ENCODE measurements around the gene RXRA.

The RXRA gene

DNA sequence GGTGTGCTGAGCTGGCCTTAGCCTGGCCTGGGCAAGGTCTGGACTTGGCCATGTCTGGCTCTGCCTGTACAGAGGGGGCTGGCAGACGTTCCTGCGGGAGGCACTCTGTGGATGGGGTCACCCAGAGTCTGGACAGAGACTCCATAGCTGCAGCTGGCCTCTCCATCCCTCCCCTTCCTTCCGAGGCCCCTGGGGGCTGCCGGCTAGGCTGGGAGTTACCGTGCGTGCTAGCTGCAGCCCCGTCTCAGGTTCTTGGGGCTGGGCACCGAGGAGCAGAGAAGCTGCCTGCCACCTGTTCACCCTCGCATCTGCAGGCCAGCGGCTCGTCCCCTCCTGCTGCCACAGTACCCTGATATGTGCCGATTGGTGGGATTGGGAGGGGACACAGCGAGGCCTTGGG lies 63.4 kb downstream of the RXRA start:
- no peak for DNase-seq (ENCODE audit: low read depth in 1 of 2, low spot score in 1 of 2)
- no peaks in the 10 kb centered on the region for H3K27me3 ChIP-seq (ENCODE audit: insufficient read depth, poor library complexity, severe bottlenecking)
- TF ChIP-seq REST (IDR thresholded peaks at IDR 0.05; ENCODE audit: insufficient replicate concordance, low read depth) (no peak), CTCF (IDR thresholded peaks at IDR 0.05; ENCODE audit: insufficient read depth, low read length) (no peak), POLR2AphosphoS5 (IDR thresholded peaks at IDR 0.05; ENCODE audit: low read depth) (no peak), GABPA (IDR thresholded peaks at IDR 0.05; ENCODE audit: low read depth) (no peak), SPI1 (IDR thresholded peaks at IDR 0.05; ENCODE audit: borderline replicate concordance, low read depth) (no peak)
- no peak overlapping the region for H3K27ac ChIP-seq (replicated peaks)
- no peak overlapping the region for H3K4me3 ChIP-seq (replicated peaks; ENCODE audit: insufficient read depth, low read length)

DNA sequence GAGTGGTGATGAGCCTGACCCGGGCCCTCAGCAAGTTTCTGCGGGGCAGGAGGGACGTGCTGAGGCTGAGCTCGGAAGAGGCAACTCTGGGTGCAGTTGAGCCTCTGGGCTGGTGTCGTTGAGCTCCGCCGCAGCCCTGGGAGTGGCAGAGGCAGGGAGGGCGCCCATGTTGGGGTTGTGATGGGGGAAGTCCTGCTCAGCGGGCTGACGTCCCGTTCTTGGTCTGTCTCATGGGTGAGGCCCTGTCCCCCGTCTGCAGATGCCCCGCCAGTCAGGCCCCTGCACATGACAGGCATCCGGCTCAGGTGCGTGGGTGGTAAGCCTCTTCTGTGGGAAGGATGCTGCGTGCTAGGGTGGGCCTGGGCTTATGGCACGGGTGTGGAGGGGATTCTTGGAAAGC lies 64.3 kb downstream of the RXRA start:
- DNase-seq (ENCODE audit: low read depth in 1 of 2, low spot score in 1 of 2): no peak
- no peak overlapping the region for H3K4me3 ChIP-seq (replicated peaks; ENCODE audit: insufficient read depth, low read length)
- no peaks in the 10 kb centered on the region for H3K27me3 ChIP-seq (ENCODE audit: insufficient read depth, poor library complexity, severe bottlenecking)
- TF ChIP-seq POLR2AphosphoS5 (IDR thresholded peaks at IDR 0.05; ENCODE audit: low read depth): no peak
- no peak for TF ChIP-seq CTCF (IDR thresholded peaks at IDR 0.05; ENCODE audit: insufficient read depth, low read length)
- TF ChIP-seq SPI1 (IDR thresholded peaks at IDR 0.05; ENCODE audit: borderline replicate concordance, low read depth): no peak
- no peak for TF ChIP-seq GABPA (IDR thresholded peaks at IDR 0.05; ENCODE audit: low read depth)
- no peak for TF ChIP-seq REST (IDR thresholded peaks at IDR 0.05; ENCODE audit: insufficient replicate concordance, low read depth)
- H3K27ac ChIP-seq (replicated peaks): no peak overlapping the region

- no peaks in the 10 kb centered on the region for H3K27me3 ChIP-seq (ENCODE audit: insufficient read depth, poor library complexity, severe bottlenecking)
- H3K27ac ChIP-seq (replicated peaks): no peak overlapping the region
- no peak for DNase-seq (ENCODE audit: low read depth in 1 of 2, low spot score in 1 of 2)
- H3K4me3 ChIP-seq (replicated peaks; ENCODE audit: insufficient read depth, low read length): no peak overlapping the region
- no peak for TF ChIP-seq POLR2AphosphoS5 (IDR thresholded peaks at IDR 0.05; ENCODE audit: low read depth)
- no peak for TF ChIP-seq SPI1 (IDR thresholded peaks at IDR 0.05; ENCODE audit: borderline replicate concordance, low read depth)
- TF ChIP-seq REST (IDR thresholded peaks at IDR 0.05; ENCODE audit: insufficient replicate concordance, low read depth): no peak
Measured at GRCh38 chr9:134390947-134391318, 64.7 kb downstream of the RXRA start.
